PC-3 (cell line): ENCODE data around the gene LPIN1. TPM values are rescaled to one million over a fixed set of nuclear protein-coding genes. Genes with fewer than 3 reads are reported as not detected.

Experiments
- ATAC-seq: fragments of 200-7000 bp; cut with Tn5 transposase; 2 replicates; pipeline ENCODE4 v1.9.1; 2020; ENCODE audit warnings: mild to moderate bottlenecking, moderate library complexity
- BruUV-seq: library from RNA; stranded (reverse); fragments of 400-500 nt; replicated peaks from 2 replicates; lab custom pipeline; 2021; lab: Mats Ljungman, UMichigan
- CTCF ChIA-PET: fragments of 300-600 bp; sonication (Branson Sonifier 250); formaldehyde crosslinking; loops from one replicate; lab custom pipeline; 2022; ENCODE audit warnings: antibody characterized with exemption; lab: Charles Lee
- POLR2A ChIA-PET: fragments of 300-600 bp; sonication (Branson Sonifier 250); formaldehyde crosslinking; loops from one replicate; lab custom pipeline; 2022; ENCODE audit warnings: antibody characterized with exemption; ENCODE audit not compliant: unreplicated experiment; lab: Charles Lee
- DNase-seq: peaks from one replicate; pipeline ENCODE4 v3.0.0-alpha.2; 2015
- H2AFZ ChIP-seq: fragments of 300-600 bp; sonication (generic); 2 replicates; pipeline ENCODE4 v1.6.0; 2016; ENCODE audit warnings: antibody characterized with exemption, low read length
- H3F3A ChIP-seq: fragments of 300-600 bp; sonication (generic); one replicate; pipeline ENCODE4 v1.6.0; 2017; ENCODE audit warnings: antibody characterized with exemption, low read length, control low read depth, mild to moderate bottlenecking; ENCODE audit not compliant: unreplicated experiment
- H3K27ac ChIP-seq: fragments of 300-600 bp; sonication (generic); 2 replicates; pipeline ENCODE4 v1.5.1; 2016; ENCODE audit warnings: mild to moderate bottlenecking, low read length
- H3K27me3 ChIP-seq: fragments of 300-600 bp; sonication (generic); 2 replicates; pipeline ENCODE4 v1.6.1; 2016; ENCODE audit warnings: low read length, mixed read lengths
- H3K36me3 ChIP-seq: fragments of 300-600 bp; sonication (generic); 2 replicates; pipeline ENCODE4 v1.6.1; 2016; ENCODE audit warnings: low read depth, mixed run types, low read length, mixed read lengths
- H3K4me1 ChIP-seq: fragments of 300-600 bp; sonication (generic); 2 replicates; pipeline ENCODE4 v1.5.1; 2016; ENCODE audit warnings: low read length; ENCODE audit not compliant: insufficient read depth
- H3K4me2 ChIP-seq: fragments of 300-600 bp; sonication (generic); 2 replicates; pipeline ENCODE4 v1.6.0; 2016; ENCODE audit warnings: low read length
- H3K4me3 ChIP-seq: fragments of 300-600 bp; sonication (generic); 2 replicates; pipeline ENCODE4 v1.5.1; 2016; ENCODE audit warnings: mild to moderate bottlenecking, low read length, mixed read lengths
- H3K79me2 ChIP-seq: fragments of 300-600 bp; sonication (generic); 2 replicates; pipeline ENCODE4 v1.6.1; 2017; ENCODE audit warnings: low read length, mixed read lengths
- H3K9ac ChIP-seq: fragments of 300-600 bp; sonication (generic); 2 replicates; pipeline ENCODE4 v1.6.0; 2016; ENCODE audit warnings: mild to moderate bottlenecking, low read length
- H3K9me2 ChIP-seq: fragments of 300-600 bp; sonication (generic); replicated peaks from 2 replicates; pipeline ENCODE4 v1.6.1; 2016; ENCODE audit warnings: mixed run types, low read length, mixed read lengths
- H3K9me3 ChIP-seq: fragments of 300-600 bp; sonication (generic); 2 replicates; pipeline ENCODE4 v1.6.1; 2016; ENCODE audit warnings: low read length, mixed read lengths
- H4K20me1 ChIP-seq: fragments of 300-600 bp; sonication (generic); 2 replicates; pipeline ENCODE4 v1.6.1; 2016; ENCODE audit warnings: low read length, mixed read lengths
- CTCF ChIP-seq: fragments of 300-600 bp; sonication (generic); conservative IDR thresholded peaks from 2 replicates; pipeline ENCODE4 v1.5.1; 2017; ENCODE audit warnings: antibody characterized with exemption, low read depth, mild to moderate bottlenecking, low read length
- EZH2 ChIP-seq: fragments of 300-600 bp; sonication (generic); IDR thresholded peaks from one replicate; pipeline ENCODE4 v1.6.1; 2017; ENCODE audit warnings: antibody characterized with exemption, mild to moderate bottlenecking, low read length; ENCODE audit not compliant: unreplicated experiment
- EZH2phosphoT487 ChIP-seq: fragments of 300-600 bp; sonication (generic); IDR thresholded peaks from 2 replicates; pipeline ENCODE4 v1.6.1; 2018; ENCODE audit warnings: mild to moderate bottlenecking, antibody characterized with exemption, low read length, borderline replicate concordance
- intact Hi-C: fragments of 100-400 bp; cut with micrococcal nuclease; formaldehyde crosslinking; loops from 2 replicates; pipeline ENCODE4 v1.9.0; 2023
- microRNA-seq: library from miRNA; unstranded; fragments of <30 nt; microRNA quantifications from one replicate; pipeline ENCODE4 v1.1.0, GENCODE V29; 2020; ENCODE audit not compliant: unreplicated experiment
- total RNA-seq: library from RNA; depleted of rRNA; stranded (reverse); fragments of >200 nt; gene quantifications from 2 replicates; pipeline ENCODE4 v1.2.3, GENCODE V29; 2014; rRNA removed

Gene LPIN1
- total RNA-seq, 1 experiment from 2014 or later = 40.9 TPM

GRCh38 chr2:11875481-11875880, 129.0 kb downstream of the LPIN1 start:
- H3F3A ChIP-seq = no peaks in the 10 kb centered on the region
- TF ChIP-seq EZH2phosphoT487 (no peak), EZH2 (no peak), CTCF (no peak)
- H3K27ac ChIP-seq = no peak overlapping the region
- ChIA-PET CTCF (no interaction called here), POLR2A (no interaction called here)
- no peak overlapping the region for H3K4me3 ChIP-seq
- H3K4me2 ChIP-seq = no peak overlapping the region
- H3K9ac ChIP-seq = no peak overlapping the region
- no peaks in the 10 kb centered on the region for H3K4me1 ChIP-seq
- no TSS peak for BruUV-seq
- H3K9me3 ChIP-seq = no peaks in the 10 kb centered on the region
- H2AFZ ChIP-seq = no peak overlapping the region
- intact Hi-C loops = no loop called here
- H3K27me3 ChIP-seq = no peaks in the 10 kb centered on the region
- ATAC-seq (no peak), DNase-seq (no peak)
- H3K36me3 ChIP-seq = no peaks in the 10 kb centered on the region
- H4K20me1 ChIP-seq = no peaks in the 10 kb centered on the region
- no peaks in the 10 kb centered on the region for H3K79me2 ChIP-seq
- no peaks in the 10 kb centered on the region for H3K9me2 ChIP-seq

GRCh38 chr2:11876436-11876835, 130.0 kb downstream of the LPIN1 start:
- no peak overlapping the region for H2AFZ ChIP-seq
- no peak overlapping the region for H3K4me2 ChIP-seq
- H3K36me3 ChIP-seq = no peaks in the 10 kb centered on the region
- no peak for DNase-seq
- H3F3A ChIP-seq = no peaks in the 10 kb centered on the region
- H3K9ac ChIP-seq = no peak overlapping the region
- H3K9me3 ChIP-seq = no peaks in the 10 kb centered on the region
- no peaks in the 10 kb centered on the region for H3K9me2 ChIP-seq
- no peak overlapping the region for H3K27ac ChIP-seq
- intact Hi-C loops = no loop called here
- H4K20me1 ChIP-seq = no peaks in the 10 kb centered on the region
- ChIA-PET POLR2A (no interaction called here), CTCF (no interaction called here)
- ATAC-seq = no peak
- no peak overlapping the region for H3K4me3 ChIP-seq
- H3K4me1 ChIP-seq = no peaks in the 10 kb centered on the region
- BruUV-seq = no TSS peak
- H3K27me3 ChIP-seq = no peaks in the 10 kb centered on the region
- no peaks in the 10 kb centered on the region for H3K79me2 ChIP-seq
- no peak for TF ChIP-seq CTCF
- no peak for TF ChIP-seq EZH2phosphoT487
- TF ChIP-seq EZH2 = no peak

GRCh38 chr2:11876889-11877288, 130.5 kb downstream of the LPIN1 start:
- Histone ChIP-seq H3K27ac (no peak overlapping the region), H4K20me1 (no peaks in the 10 kb centered on the region), H3K9ac (no peak overlapping the region), H3K9me3 (no peaks in the 10 kb centered on the region), H3K36me3 (no peaks in the 10 kb centered on the region), H3K4me2 (no peak overlapping the region), H3K27me3 (no peaks in the 10 kb centered on the region), H3K9me2 (no peaks in the 10 kb centered on the region), H3F3A (no peaks in the 10 kb centered on the region), H3K4me3 (no peak overlapping the region), H3K4me1 (no peaks in the 10 kb centered on the region), H3K79me2 (no peaks in the 10 kb centered on the region), H2AFZ (no peak overlapping the region)
- no peak for ATAC-seq
- intact Hi-C loops = no loop called here
- DNase-seq = no peak
- ChIA-PET POLR2A (no interaction called here), CTCF (no interaction called here)
- no TSS peak for BruUV-seq
- TF ChIP-seq EZH2 (no peak), EZH2phosphoT487 (no peak), CTCF (no peak)

Small RNA genes within 50 kb of the gene (microRNA-seq; reads per million reads assigned to microRNA genes)
- gene MIR4262 = not detected
- gene MIR548S = not detected

Other genes starting within 250 kb of the LPIN1 start
- gene GREB1, start 212.6 kb upstream of the LPIN1 start, total RNA-seq = 0.29 and 0.62 TPM in 2 replicates
- not detected in 2 replicates for gene NTSR2, start 76.4 kb upstream of the LPIN1 start, total RNA-seq